Kidney (tissue), 14 donors: ENCODE results near the gene MTA2. TPM values are rescaled to one million over a fixed set of nuclear protein-coding genes. Genes with fewer than 3 reads are reported as not detected.

Source experiments
- DNase-seq, 5 donors: peaks; one replicate each; pipeline ENCODE4 v3.0.0-alpha.2; 2013 to 2020
- FAIRE-seq: peaks from 2 replicates; lab custom pipeline; 2012; peaks lifted over from hg19 to GRCh38; lab: Jason Lieb, UNC
- H3K27ac ChIP-seq, 2 donors: one replicate each; pipeline ENCODE4 v1.7.0; 2013; ENCODE audit warnings: low read depth in 2 of 2, low read length in 2 of 2, inconsistent platforms in 1 of 2
- H3K27me3 ChIP-seq: one replicate; pipeline ENCODE4 v1.7.1; 2013; ENCODE audit warnings: low read length, inconsistent platforms; ENCODE audit not compliant: control insufficient read depth, insufficient read depth
- H3K36me3 ChIP-seq, 3 donors: one replicate each; pipeline versions ENCODE4 v1.7.0 to v1.7.1; 2013; ENCODE audit warnings: low read length in 3 of 3, control low read depth in 1 of 3, inconsistent platforms in 1 of 3; ENCODE audit not compliant: insufficient read depth in 3 of 3, control insufficient read depth in 2 of 3
- H3K4me1 ChIP-seq, 3 donors: one replicate each; pipeline versions ENCODE4 v1.7.0 to v1.7.1; 2013; ENCODE audit warnings: low read length in 3 of 3, inconsistent platforms in 1 of 3, low read depth in 1 of 3; ENCODE audit not compliant: control insufficient read depth in 2 of 3, insufficient read depth in 2 of 3
- H3K4me3 ChIP-seq, 3 donors: one replicate each; pipeline versions ENCODE4 v1.7.0 to v1.8.1; 2013; ENCODE audit warnings: low read length in 3 of 3, control low read depth in 1 of 3, inconsistent platforms in 1 of 3
- H3K9ac ChIP-seq, 3 donors: one replicate each; pipeline versions ENCODE4 v1.7.0 to v1.7.1; 2013; ENCODE audit warnings: low read length in 3 of 3, control low read depth in 1 of 3, inconsistent platforms in 1 of 3
- H3K9me3 ChIP-seq, 3 donors: one replicate each; pipeline versions ENCODE4 v1.7.0 to v1.7.1; 2013; ENCODE audit warnings: low read length in 3 of 3, control low read depth in 1 of 3, inconsistent platforms in 1 of 3; ENCODE audit not compliant: control insufficient read depth in 2 of 3, insufficient read depth in 1 of 3
- CTCF ChIP-seq: IDR thresholded peaks from 3 replicates; pipeline ENCODE4 v1.5.1; 2012; ENCODE audit warnings: mild to moderate bottlenecking, moderate library complexity, borderline replicate concordance; ENCODE audit not compliant: insufficient read depth; ENCODE audit errors: extremely low read depth
- intact Hi-C: fragments of 100-400 bp; cut with DNase I; formaldehyde crosslinking; loops from one replicate; pipeline ENCODE4 v1.11.1; 2022
- polyA plus RNA-seq: library from polyadenylated mRNA; stranded (reverse); fragments of 350-450 nt; fragmentation: Illumina TruSeq; extraction: RNeasy Lipid Tissue Mini Kit (QIAGEN cat#74804); gene quantifications from one replicate; pipeline ENCODE4 v1.2.3, GENCODE V29; 2014; ENCODE audit warnings: low read depth, low replicate concordance; ENCODE audit not compliant: insufficient read depth
- total RNA-seq: library from RNA; stranded (reverse); fragmentation: NEBNext Ultra II Directional; extraction: Animal tissue kit (Norgen Biotek cat#: 25700); gene quantifications from one replicate; pipeline ENCODE4 v1.2.1, GENCODE V29; 2021
- donor health status: control.
- donor health status: control.
- donor health status: control.
- donor health status: control.
- donor health status: control.
- donor health status: DM: yes; HTN: yes; CAD: no.
- donor health status: Normal renal cell carcinoma (clear cell type).

Gene MTA2
- total and polyA plus RNA-seq, 2 donors from 2014 or later: 34.4 to 71.8 TPM

GRCh38 chr11:62644220-62644619, 42.6 kb upstream of the MTA2 start:
- H3K9ac ChIP-seq: no peak overlapping the region
- intact Hi-C loops: no loop called here
- H3K4me1 ChIP-seq: peaks cover 0 to 13% (median 2%) of the 10 kb centered on the region in 3 donors
- H3K4me3 ChIP-seq: no peak overlapping the region
- DNase-seq (no peak), FAIRE-seq (no peak)
- no peak for TF ChIP-seq CTCF
- peaks cover 0 to 29% (median 2%) of the 10 kb centered on the region in 3 donors for H3K36me3 ChIP-seq
- H3K27me3 ChIP-seq: no peaks in the 10 kb centered on the region
- no peaks in the 10 kb centered on the region for H3K9me3 ChIP-seq
- no peak overlapping the region for H3K27ac ChIP-seq

- DNase-seq: no peak
- intact Hi-C loops: no loop called here
- no peak overlapping the region for H3K27ac ChIP-seq
- FAIRE-seq: no peak
- no peak for TF ChIP-seq CTCF
- H3K27me3 ChIP-seq: no peaks in the 10 kb centered on the region
- peaks cover 24 to 75% (median 60%) of the 10 kb centered on the region in 3 donors for H3K36me3 ChIP-seq
- no peak overlapping the region for H3K4me3 ChIP-seq
- no peaks in the 10 kb centered on the region for H3K4me1 ChIP-seq
- no peaks in the 10 kb centered on the region for H3K9me3 ChIP-seq
- no peak overlapping the region for H3K9ac ChIP-seq
Measured at GRCh38 chr11:62632492-62632891, 30.8 kb upstream of the MTA2 start.

- no peak overlapping the region for H3K4me3 ChIP-seq
- no peak for TF ChIP-seq CTCF
- H3K4me1 ChIP-seq: no peaks in the 10 kb centered on the region
- H3K27me3 ChIP-seq: no peaks in the 10 kb centered on the region
- FAIRE-seq (no peak), DNase-seq (no peak)
- peaks cover 22 to 71% (median 56%) of the 10 kb centered on the region in 3 donors for H3K36me3 ChIP-seq
- H3K9ac ChIP-seq: no peak overlapping the region
- intact Hi-C loops: no loop called here
- H3K27ac ChIP-seq: no peak overlapping the region
- no peaks in the 10 kb centered on the region for H3K9me3 ChIP-seq
Measured at GRCh38 chr11:62627713-62628112, 26.0 kb upstream of the MTA2 start.
